ENCODE measurements around the gene LGALS7. TPM values are rescaled to one million over a fixed set of nuclear protein-coding genes. Genes with fewer than 3 reads are reported as not detected.

Gene LGALS7
- total and polyA plus RNA-seq, 7 experiments from 2014 or later, result not detected

- ATAC-seq (peak; percentile 38), DNase-seq (peak in 6 of 9 donors; percentile 26 to 45 (median 34))
- peaks cover 0 to 11% (median 0%) of the 10 kb centered on the region in 5 donors for H3K36me3 Mint-ChIP-seq
- Histone ChIP-seq H3K4me1 (ENCODE audit: control insufficient read depth in 2 of 2, insufficient read depth in 2 of 2, low read length in 2 of 2) (peaks cover 15 to 21% of the 10 kb centered on the region in 2 donors), H3K27ac (ENCODE audit: low read depth, low read length) (peak overlapping the region; percentile 47), H3K9me3 (ENCODE audit: control insufficient read depth in 2 of 3, low read length in 3 of 3) (no peaks in the 10 kb centered on the region), H3K36me3 (ENCODE audit: control insufficient read depth in 2 of 3, insufficient read depth in 3 of 3, low read length in 3 of 3) (no peaks in the 10 kb centered on the region), H3K4me3 (ENCODE audit: low read length) (peak overlapping the region; percentile 41), H3K27me3 (ENCODE audit: control insufficient read depth in 2 of 2, insufficient read depth in 2 of 2, low read length in 2 of 2) (no peaks in the 10 kb centered on the region)
- CTCF ChIA-PET, result interaction anchor here (1.1 to 2.3 kb wide), 2 partner anchors 35 to 196 kb away, joined by 4 to 6 read pairs; partner anchors contain the start of genes MRPS12 and SARS2
- H3K9me3 Mint-ChIP-seq, result peaks cover 0 to 2% (median 0%) of the 10 kb centered on the region in 11 donors
- peak overlapping the region; percentile 64 to 85 (median 74) for H3K4me3 Mint-ChIP-seq
- POLR2A ChIA-PET, result interaction anchor here (0.6 to 3.8 kb wide), 6 partner anchors 65 to 197 kb away, joined by 3 to 17 read pairs (median 4); partner anchors contain the start of genes HNRNPL, MRPS12 and SARS2
- peaks cover 0 to 10% (median 0%) of the 10 kb centered on the region in 5 donors for H3K27me3 Mint-ChIP-seq
- peak overlapping the region; percentile 28 to 92 (median 72) for H3K27ac Mint-ChIP-seq
- intact Hi-C loops (cut with micrococcal nuclease), result loop anchor here (2.0 to 5.0 kb wide), 8 partner anchors 78 to 332 kb away; partner anchors contain the start of genes ECH1 (in 2 of the 2), ACTN4 (in 1 of the 2) and FAM98C (in 1 of the 2)
- H3K4me1 Mint-ChIP-seq, result peaks cover 13 to 53% (median 29%) of the 10 kb centered on the region in 7 donors
Measured at GRCh38 chr19:38734426-38735256, 38.7 kb downstream of the LGALS7 start.

GRCh38 chr19:38734176-38734425 lies 39.2 kb downstream of the LGALS7 start:
- H3K4me1 Mint-ChIP-seq, result peaks cover 13 to 55% (median 29%) of the 10 kb centered on the region in 7 donors
- DNase-seq (no peak), ATAC-seq (no peak)
- peak overlapping the region; percentile 41 for H3K4me3 ChIP-seq (ENCODE audit: low read length)
- peaks cover 0 to 1% (median 0%) of the 10 kb centered on the region in 11 donors for H3K9me3 Mint-ChIP-seq
- intact Hi-C loops (cut with micrococcal nuclease), result loop anchor here (2.0 to 5.0 kb wide), 7 partner anchors 77 to 331 kb away; partner anchors contain the start of genes ECH1 (in 2 of the 2) and FAM98C (in 1 of the 2)
- peak overlapping the region; percentile 47 for H3K27ac ChIP-seq (ENCODE audit: low read depth, low read length)
- peak overlapping the region in 8 of 9 donors; percentile 28 to 92 (median 72) for H3K27ac Mint-ChIP-seq
- H3K4me1 ChIP-seq (ENCODE audit: control insufficient read depth in 2 of 2, insufficient read depth in 2 of 2, low read length in 2 of 2), result peaks cover 15 to 17% of the 10 kb centered on the region in 2 donors
- H3K9me3 ChIP-seq (ENCODE audit: control insufficient read depth in 2 of 3, low read length in 3 of 3), result no peaks in the 10 kb centered on the region
- peak overlapping the region in 9 of 10 donors; percentile 32 to 83 (median 68) for H3K4me3 Mint-ChIP-seq
- no peaks in the 10 kb centered on the region for H3K27me3 ChIP-seq (ENCODE audit: control insufficient read depth in 2 of 2, insufficient read depth in 2 of 2, low read length in 2 of 2)
- H3K27me3 Mint-ChIP-seq, result peaks cover 0 to 10% (median 0%) of the 10 kb centered on the region in 5 donors
- ChIA-PET CTCF (interaction anchor here (1.1 to 2.3 kb wide), 3 partner anchors 9 to 196 kb away, joined by 4 to 6 read pairs (median 5); partner anchors contain the start of genes MRPS12 and SARS2), POLR2A (interaction anchor here (1.2 to 3.8 kb wide), 4 partner anchors 65 to 197 kb away, joined by 3 to 17 read pairs (median 4); partner anchors contain the start of genes HNRNPL, MRPS12 and SARS2)
- no peaks in the 10 kb centered on the region for H3K36me3 ChIP-seq (ENCODE audit: control insufficient read depth in 2 of 3, insufficient read depth in 3 of 3, low read length in 3 of 3)
- peaks cover 0 to 13% (median 0%) of the 10 kb centered on the region in 5 donors for H3K36me3 Mint-ChIP-seq

- no peak for DNase-seq
Measured at GRCh38 chr19:38733493-38734175, 39.7 kb downstream of the LGALS7 start.

GRCh38 chr19:38733241-38733492 lies 40.1 kb downstream of the LGALS7 start:
- H3K36me3 ChIP-seq (ENCODE audit: control insufficient read depth in 2 of 3, insufficient read depth in 3 of 3, low read length in 3 of 3), result no peaks in the 10 kb centered on the region
- peaks cover 0 to 1% (median 0%) of the 10 kb centered on the region in 11 donors for H3K9me3 Mint-ChIP-seq
- no peaks in the 10 kb centered on the region for H3K27me3 ChIP-seq (ENCODE audit: control insufficient read depth in 2 of 2, insufficient read depth in 2 of 2, low read length in 2 of 2)
- H3K27ac ChIP-seq (ENCODE audit: low read depth, low read length), result no peak overlapping the region
- no peak overlapping the region for H3K4me3 ChIP-seq (ENCODE audit: low read length)
- DNase-seq (no peak), ATAC-seq (no peak)
- no peak overlapping the region for H3K4me3 Mint-ChIP-seq
- no peaks in the 10 kb centered on the region for H3K9me3 ChIP-seq (ENCODE audit: control insufficient read depth in 2 of 3, low read length in 3 of 3)
- H3K36me3 Mint-ChIP-seq, result peaks cover 0 to 14% (median 0%) of the 10 kb centered on the region in 5 donors
- ChIA-PET POLR2A (interaction anchor here (1.1 to 3.8 kb wide), 2 partner anchors 36 to 198 kb away, joined by 3 to 17 read pairs; partner anchors contain the start of genes MRPS12 and SARS2), CTCF (interaction anchor here (0.6 to 1.1 kb wide), 3 partner anchors 9 to 221 kb away, joined by 4 to 5 read pairs (median 4); no protein-coding TSS in a partner anchor)
- H3K4me1 Mint-ChIP-seq, result peaks cover 13 to 48% (median 29%) of the 10 kb centered on the region in 7 donors
- H3K27ac Mint-ChIP-seq, result peak overlapping the region in 5 of 9 donors; percentile 31 to 86 (median 65)
- intact Hi-C loops (cut with micrococcal nuclease), result loop anchor here (5.0 kb wide), 4 partner anchors 99 to 219 kb away; partner anchors contain the start of gene ECH1 (in 1 of the 2)
- peaks cover 0 to 10% (median 0%) of the 10 kb centered on the region in 5 donors for H3K27me3 Mint-ChIP-seq
- peaks cover 15 to 17% of the 10 kb centered on the region in 2 donors for H3K4me1 ChIP-seq (ENCODE audit: control insufficient read depth in 2 of 2, insufficient read depth in 2 of 2, low read length in 2 of 2)

More at GRCh38 chr19:38733493-38734175, 39.7 kb downstream of the LGALS7 start:
- Histone ChIP-seq H3K36me3 (ENCODE audit: control insufficient read depth in 2 of 3, insufficient read depth in 3 of 3, low read length in 3 of 3) (no peaks in the 10 kb centered on the region), H3K9me3 (ENCODE audit: control insufficient read depth in 2 of 3, low read length in 3 of 3) (no peaks in the 10 kb centered on the region), H3K4me3 (ENCODE audit: low read length) (no peak overlapping the region), H3K27me3 (ENCODE audit: control insufficient read depth in 2 of 2, insufficient read depth in 2 of 2, low read length in 2 of 2) (no peaks in the 10 kb centered on the region), H3K4me1 (ENCODE audit: control insufficient read depth in 2 of 2, insufficient read depth in 2 of 2, low read length in 2 of 2) (peaks cover 15 to 17% of the 10 kb centered on the region in 2 donors), H3K27ac (ENCODE audit: low read depth, low read length) (peak overlapping the region; percentile 47)
- ATAC-seq, result no peak
- H3K9me3 Mint-ChIP-seq, result peaks cover 0 to 1% (median 0%) of the 10 kb centered on the region in 11 donors
- intact Hi-C loops (cut with micrococcal nuclease), result loop anchor here (2.0 to 5.0 kb wide), 7 partner anchors 77 to 331 kb away; partner anchors contain the start of genes ECH1 (in 2 of the 2) and FAM98C (in 1 of the 2)
- peak overlapping the region in 3 of 10 donors; percentile 38 to 83 (median 67) for H3K4me3 Mint-ChIP-seq
- peaks cover 0 to 10% (median 0%) of the 10 kb centered on the region in 5 donors for H3K27me3 Mint-ChIP-seq
- H3K27ac Mint-ChIP-seq, result peak overlapping the region in 6 of 9 donors; percentile 28 to 86 (median 70)
- H3K4me1 Mint-ChIP-seq, result peaks cover 13 to 51% (median 29%) of the 10 kb centered on the region in 7 donors
- H3K36me3 Mint-ChIP-seq, result peaks cover 0 to 13% (median 0%) of the 10 kb centered on the region in 5 donors
- ChIA-PET POLR2A (interaction anchor here (1.1 to 3.8 kb wide), 4 partner anchors 36 to 198 kb away, joined by 3 to 17 read pairs (median 4); partner anchors contain the start of genes HNRNPL, MRPS12 and SARS2), CTCF (interaction anchor here (0.6 to 2.3 kb wide), 4 partner anchors 9 to 221 kb away, joined by 4 to 6 read pairs (median 4); partner anchors contain the start of genes MRPS12 and SARS2)

- Histone ChIP-seq H3K27me3 (ENCODE audit: control insufficient read depth in 2 of 2, insufficient read depth in 2 of 2, low read length in 2 of 2) (no peaks in the 10 kb centered on the region), H3K36me3 (ENCODE audit: control insufficient read depth in 2 of 3, insufficient read depth in 3 of 3, low read length in 3 of 3) (peaks cover 0 to 9% (median 0%) of the 10 kb centered on the region in 3 experiments), H3K27ac (ENCODE audit: low read depth, low read length) (no peak overlapping the region), H3K4me1 (ENCODE audit: control insufficient read depth in 2 of 2, insufficient read depth in 2 of 2, low read length in 2 of 2) (peaks cover 14 to 15% of the 10 kb centered on the region in 2 donors), H3K4me3 (ENCODE audit: low read length) (no peak overlapping the region), H3K9me3 (ENCODE audit: control insufficient read depth in 2 of 3, low read length in 3 of 3) (no peaks in the 10 kb centered on the region)
- Mint-ChIP-seq H3K36me3 (peaks cover 0 to 14% (median 0%) of the 10 kb centered on the region in 5 donors), H3K9me3 (peaks cover 0 to 1% (median 0%) of the 10 kb centered on the region in 11 donors), H3K4me3 (no peak overlapping the region), H3K4me1 (peaks cover 5 to 44% (median 22%) of the 10 kb centered on the region in 7 donors), H3K27ac (peak overlapping the region in 4 of 9 donors; percentile 36 to 77 (median 68)), H3K27me3 (peaks cover 0 to 4% (median 0%) of the 10 kb centered on the region in 5 donors)
- no peak for DNase-seq
- ATAC-seq, result no peak
- POLR2A ChIA-PET, result no interaction called here
- intact Hi-C loops (cut with micrococcal nuclease), result loop anchor here (5.0 kb wide), 4 partner anchors 101 to 221 kb away; partner anchors contain the start of gene ECH1 (in 1 of the 2)
- CTCF ChIA-PET, result interaction anchor here (1.6 kb wide), 1 partner anchor 199 kb away, joined by 5 read pairs; the partner anchor contains the start of genes MRPS12 and SARS2
Measured at GRCh38 chr19:38731654-38732301, 41.5 kb downstream of the LGALS7 start.
